ENCODE data around the gene PRKAR1A. TPM values are rescaled to one million over a fixed set of nuclear protein-coding genes. Genes with fewer than 3 reads are reported as not detected.

PRKAR1A gene
- total and polyA plus RNA-seq, 2 of the 8 experiments (the other 6 are each of a cell fraction or from before 2014, with no cell fraction given), result 39.3 to 149 TPM

GRCh38 chr17:68541816-68542215 lies 29.6 kb downstream of the PRKAR1A start:
- Histone ChIP-seq H4K20me1 (replicated peaks in 1 of 2; ENCODE audit: control insufficient read depth in 1 of 2, insufficient read depth in 2 of 2, low read length in 2 of 2) (peaks cover 0 to 5% of the 10 kb centered on the region in 2 experiments), H3K23ac (ENCODE audit: insufficient read length) (no peak overlapping the region), H2BK20ac (ENCODE audit: low read length) (no peak overlapping the region), H4K5ac (ENCODE audit: insufficient read length, low read depth, low read length) (no peak overlapping the region), H2AFZ (ENCODE audit: low read length) (no peak overlapping the region), H2BK5ac (ENCODE audit: low read depth, low read length) (no peak overlapping the region), H3K14ac (ENCODE audit: insufficient read length) (no peak overlapping the region), H3K27me3 (replicated peaks in 1 of 4; ENCODE audit: control insufficient read depth in 3 of 4, extremely low read depth in 1 of 4, insufficient read depth in 3 of 4, low read length in 3 of 4) (no peaks in the 10 kb centered on the region), H3K4me2 (ENCODE audit: insufficient read depth in 1 of 2, low read depth in 2 of 2, low read length in 2 of 2) (no peak overlapping the region), H3K36me3 (ENCODE audit: control insufficient read depth in 2 of 4, insufficient read depth in 4 of 4, low read length in 3 of 4) (peaks cover 9 to 58% (median 19%) of the 10 kb centered on the region in 4 experiments; a peak in 7 of 8 replicates), H4K8ac (ENCODE audit: extremely low read depth, insufficient read depth, low read length) (no peak overlapping the region), H3K4ac (replicated peaks; ENCODE audit: insufficient read length, low read depth, low read length) (no peak overlapping the region), H2BK120ac (replicated peaks; ENCODE audit: low read depth, low read length) (no peak overlapping the region), H3K27ac (ENCODE audit: low read depth, low read length) (no peak overlapping the region), H2BK15ac (ENCODE audit: low read length) (no peak overlapping the region), H3K79me2 (ENCODE audit: control insufficient read depth in 1 of 2, insufficient read depth in 2 of 2, low read length in 2 of 2) (no peaks in the 10 kb centered on the region), H4K91ac (replicated peaks; ENCODE audit: insufficient read length, low read length) (no peak overlapping the region), H3K9ac (replicated peaks in 1 of 4; ENCODE audit: extremely low read depth in 1 of 4, low read depth in 3 of 4, low read length in 3 of 4) (no peak overlapping the region), H2BK12ac (ENCODE audit: low read depth, low read length) (no peak overlapping the region), H3K4me3 (ENCODE audit: extremely low read depth in 1 of 4, insufficient read depth in 2 of 4, low read depth in 3 of 4, low read length in 4 of 4) (no peak overlapping the region), H3K18ac (ENCODE audit: extremely low read depth, low read length) (no peak overlapping the region), H3K23me2 (ENCODE audit: low read depth, low read length) (no peaks in the 10 kb centered on the region), H3K9me3 (ENCODE audit: insufficient read depth in 2 of 2, low read depth in 1 of 2, low read length in 1 of 2) (no peaks in the 10 kb centered on the region), H3K4me1 (replicated peaks in 1 of 4; ENCODE audit: control insufficient read depth in 3 of 4, insufficient read depth in 4 of 4, low read length in 3 of 4) (no peaks in the 10 kb centered on the region), H3K79me1 (ENCODE audit: low read depth, low read length) (no peaks in the 10 kb centered on the region; the same call in 1 of the 2 replicates), H3K56ac (replicated peaks; ENCODE audit: insufficient read length, low read depth, low read length) (no peak overlapping the region), H2AK5ac (ENCODE audit: low read depth, low read length) (no peak overlapping the region)
- ChIA-PET CTCF (ENCODE audit: partially characterized antibody) (interaction anchor here (0.9 to 1.8 kb wide), 3 partner anchors 8 to 60 kb away, joined by 3 to 5 read pairs (median 5); no protein-coding TSS in a partner anchor), POLR2A (ENCODE audit: partially characterized antibody) (interaction anchor here (1.2 kb wide), 1 partner anchor 26 kb away, joined by 3 read pairs; no protein-coding TSS in a partner anchor)
- no peak for TF ChIP-seq ATF3 (IDR thresholded peaks at IDR 0.05; ENCODE audit: insufficient read depth, low read depth, low read length)
- no peak for TF ChIP-seq KDM1A (IDR thresholded peaks at IDR 0.05; ENCODE audit: borderline replicate concordance, low read length)
- TF ChIP-seq EGR1 (IDR thresholded peaks at IDR 0.05; ENCODE audit: borderline replicate concordance, low read depth, low read length), result no peak
- no peak for TF ChIP-seq RXRA (IDR thresholded peaks at IDR 0.05; ENCODE audit: insufficient read depth, low read depth, low read length)
- TF ChIP-seq SP4 (IDR thresholded peaks at IDR 0.05; ENCODE audit: low read length), result no peak
- no peak for TF ChIP-seq CTBP2 (IDR thresholded peaks at IDR 0.05; ENCODE audit: borderline replicate concordance, insufficient read depth, insufficient read length, low read length)
- no peak for TF ChIP-seq PHF8 (conservative IDR thresholded peaks at IDR 0.05; ENCODE audit: low read depth, low read length)
- TF ChIP-seq MAX (IDR thresholded peaks at IDR 0.05), result no peak
- no peak for TF ChIP-seq CREB1 (IDR thresholded peaks at IDR 0.05)
- DNase-seq (ENCODE audit: low read depth in 1 of 2, low spot score in 2 of 2) (no peak), FAIRE-seq (no peak)
- WGBS, 2 experiments (ENCODE audit: extremely low coverage in 1 of 2, insufficient coverage in 1 of 2, insufficient read length in 1 of 2, insufficient replicate concordance in 2 of 2, low coverage in 1 of 2, low lambda C conversion rate in 2 of 2, missing lambda C conversion rate in 1 of 2), result 95% methylated on average over 6 of the region's 6 CpGs; no CpG with 5 or more reads in 1 of the 2 experiments
